Osteoblast (primary cell): ENCODE measurements around the gene B9D2. TPM values are rescaled to one million over a fixed set of nuclear protein-coding genes. Genes with fewer than 3 reads are reported as not detected.

ENCODE experiments used
- DNase-seq: peaks from one replicate; pipeline ENCODE4 v3.0.0; 2011; ENCODE audit warnings: low spot score, mixed read lengths; ENCODE audit not compliant: insufficient read length; ENCODE audit errors: missing footprints
- H2AFZ ChIP-seq: 2 replicates; pipeline ENCODE4 v1.6.0; 2011; ENCODE audit warnings: mild to moderate bottlenecking, low read length
- H3K27ac ChIP-seq: 2 replicates; pipeline ENCODE4 v1.5.1; 2011; ENCODE audit warnings: mild to moderate bottlenecking, low read depth, low read length, moderate library complexity
- H3K27me3 ChIP-seq: 2 replicates; pipeline ENCODE4 v1.6.0; 2012; ENCODE audit warnings: mild to moderate bottlenecking, control low read depth, inconsistent platforms, low read length, moderate library complexity; ENCODE audit not compliant: insufficient read depth
- H3K36me3 ChIP-seq: 2 replicates; pipeline ENCODE4 v1.5.1; 2011; ENCODE audit warnings: mild to moderate bottlenecking, low read length, control low read depth, moderate library complexity; ENCODE audit not compliant: insufficient read depth
- H3K4me1 ChIP-seq: 2 replicates; pipeline ENCODE4 v1.5.1; 2011; ENCODE audit warnings: mild to moderate bottlenecking, low read length, control low read depth, moderate library complexity; ENCODE audit not compliant: insufficient read depth
- H3K4me2 ChIP-seq: 2 replicates; pipeline ENCODE4 v1.6.0; 2011; ENCODE audit warnings: mild to moderate bottlenecking, low read length; ENCODE audit not compliant: insufficient read depth
- H3K4me3 ChIP-seq: fragments of 200-600 bp; sonication (generic); 3 replicates; pipeline ENCODE4 v1.5.1; 2012; ENCODE audit warnings: mild to moderate bottlenecking, low read length, inconsistent platforms; ENCODE audit not compliant: insufficient read depth
- H3K79me2 ChIP-seq: 2 replicates; pipeline ENCODE4 v1.6.0; 2012; ENCODE audit warnings: mild to moderate bottlenecking, low read length, control low read depth, inconsistent platforms; ENCODE audit not compliant: insufficient read depth
- H3K9me3 ChIP-seq: 2 replicates; pipeline ENCODE4 v1.5.1; 2011; ENCODE audit warnings: low read depth, low read length, control low read depth
- H4K20me1 ChIP-seq: 2 replicates; pipeline ENCODE4 v1.6.0; 2012; ENCODE audit warnings: mild to moderate bottlenecking, low read length, control low read depth; ENCODE audit not compliant: insufficient read depth
- CTCF ChIP-seq: IDR thresholded peaks from 2 replicates; pipeline ENCODE4 v1.5.1; 2011; ENCODE audit warnings: mild to moderate bottlenecking, low read depth, low read length, moderate library complexity; ENCODE audit errors: extremely low read depth
- total RNA-seq: library from RNA; depleted of rRNA; stranded (reverse); fragments of >200 nt; gene quantifications from 2 replicates; pipeline ENCODE4 v1.2.3, GENCODE V29; 2012

B9D2 gene
- total RNA-seq, 1 donor = 6.5 TPM

DNA sequence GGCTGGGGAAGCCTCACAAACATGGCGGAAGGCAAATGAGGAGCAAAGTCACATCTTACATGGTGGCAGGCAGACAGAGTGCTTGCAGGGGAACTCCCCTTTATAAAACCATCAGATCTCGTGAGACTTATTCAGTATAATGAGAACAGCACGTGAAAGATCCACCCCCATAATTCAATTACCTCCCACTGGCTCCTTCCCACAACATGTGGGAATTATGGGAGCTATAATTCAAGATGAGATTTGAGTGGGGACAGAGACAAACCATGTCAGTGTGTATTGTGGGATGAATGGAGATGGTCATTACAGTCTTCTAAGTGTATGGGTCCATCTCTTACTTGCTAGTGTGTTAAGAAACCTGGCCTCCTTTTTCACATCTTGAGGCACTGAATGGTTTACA lies 38.1 kb upstream of the B9D2 start:
- Histone ChIP-seq H3K4me2 (no peak overlapping the region), H2AFZ (no peak overlapping the region), H3K27me3 (no peaks in the 10 kb centered on the region), H4K20me1 (peaks cover 8% of the 10 kb centered on the region), H3K9me3 (no peaks in the 10 kb centered on the region), H3K4me1 (peaks cover 12% of the 10 kb centered on the region), H3K36me3 (no peaks in the 10 kb centered on the region), H3K4me3 (no peak overlapping the region), H3K27ac (no peak overlapping the region), H3K79me2 (peaks cover 24% of the 10 kb centered on the region)
- TF ChIP-seq CTCF = no peak
- DNase-seq = no peak

DNA sequence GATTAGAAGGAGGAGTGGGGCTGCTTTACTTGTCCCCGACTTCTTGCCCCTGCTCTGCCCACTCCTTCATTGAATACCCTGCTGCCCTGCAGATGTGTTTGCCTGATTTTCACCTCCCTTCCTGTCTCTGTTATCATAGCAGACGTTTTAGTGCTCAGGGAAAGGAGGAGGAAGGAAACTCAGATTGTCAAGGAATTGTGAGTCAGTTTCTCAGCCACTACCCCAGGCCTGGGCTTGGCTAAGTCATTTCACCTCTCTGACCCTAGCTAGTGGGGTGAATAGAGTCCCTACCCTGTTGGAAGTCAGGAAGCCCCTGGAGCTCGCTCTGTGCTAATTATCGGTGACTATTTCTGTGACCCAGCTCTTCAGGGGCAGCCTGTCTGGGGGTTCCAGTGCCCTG lies 37.5 kb upstream of the B9D2 start:
- TF ChIP-seq CTCF = no peak
- H4K20me1 ChIP-seq = peaks cover 8% of the 10 kb centered on the region
- peaks cover 16% of the 10 kb centered on the region for H3K4me1 ChIP-seq
- no peaks in the 10 kb centered on the region for H3K9me3 ChIP-seq
- no peaks in the 10 kb centered on the region for H3K36me3 ChIP-seq
- no peak overlapping the region for H3K27ac ChIP-seq
- no peaks in the 10 kb centered on the region for H3K27me3 ChIP-seq
- H3K4me2 ChIP-seq = no peak overlapping the region
- H3K79me2 ChIP-seq = peaks cover 24% of the 10 kb centered on the region
- H2AFZ ChIP-seq = no peak overlapping the region
- no peak for DNase-seq
- H3K4me3 ChIP-seq = no peak overlapping the region

GRCh38 chr19:41399525-41399924 lies 35.6 kb upstream of the B9D2 start:
- no peak overlapping the region for H3K4me3 ChIP-seq
- H2AFZ ChIP-seq = no peak overlapping the region
- peaks cover 18% of the 10 kb centered on the region for H3K4me1 ChIP-seq
- no peak for TF ChIP-seq CTCF
- H3K27ac ChIP-seq = no peak overlapping the region
- no peak for DNase-seq
- H3K9me3 ChIP-seq = no peaks in the 10 kb centered on the region
- H3K4me2 ChIP-seq = no peak overlapping the region
- no peaks in the 10 kb centered on the region for H4K20me1 ChIP-seq
- peaks cover 24% of the 10 kb centered on the region for H3K79me2 ChIP-seq
- H3K36me3 ChIP-seq = no peaks in the 10 kb centered on the region
- H3K27me3 ChIP-seq = no peaks in the 10 kb centered on the region

DNA sequence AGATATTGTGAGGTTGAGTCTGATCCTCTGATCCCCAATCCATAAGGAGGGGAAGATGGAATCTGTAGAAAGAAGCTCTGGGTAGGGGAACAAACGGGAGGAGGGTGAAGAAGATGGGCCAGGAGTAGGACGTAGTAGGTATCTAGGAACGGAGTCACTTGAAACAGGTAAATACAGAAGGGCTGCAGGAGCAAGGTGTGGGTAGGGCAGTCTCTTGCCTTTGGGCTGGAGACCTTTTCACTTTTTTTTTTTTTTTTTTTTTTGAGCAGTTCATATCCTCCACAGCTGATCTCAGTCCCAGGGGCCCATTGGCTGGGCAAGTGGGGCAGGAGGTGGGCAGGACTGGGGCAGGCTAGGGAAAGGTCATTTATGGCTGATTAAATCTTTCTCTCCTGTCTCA lies 35.1 kb upstream of the B9D2 start:
- no peak for DNase-seq
- Histone ChIP-seq H3K4me3 (peak overlapping the region; percentile 99), H3K4me2 (peak overlapping the region; percentile 98), H3K4me1 (peaks cover 18% of the 10 kb centered on the region), H3K27ac (no peak overlapping the region), H2AFZ (no peak overlapping the region), H4K20me1 (no peaks in the 10 kb centered on the region), H3K27me3 (no peaks in the 10 kb centered on the region), H3K79me2 (peaks cover 24% of the 10 kb centered on the region), H3K36me3 (no peaks in the 10 kb centered on the region), H3K9me3 (no peaks in the 10 kb centered on the region)
- TF ChIP-seq CTCF = no peak
